ENCODE results near the gene FOLR1.
A peak's percentile ranks its signal among the peaks of the same experiment; 100 is the strongest.

Gene FOLR1

GRCh38 chr11:72239849-72240460 lies 48.0 kb downstream of the FOLR1 start:
- Mint-ChIP-seq H3K4me1 (peaks cover 23 to 40% of the 10 kb centered on the region in 2 donors), H3K27me3 (peaks cover 45 to 48% of the 10 kb centered on the region in 2 donors), H3K4me3 (peak overlapping the region; percentile 83 to 86), H3K27ac (peak overlapping the region; percentile 92), H3K36me3 (peaks cover 21% of the 10 kb centered on the region in 2 donors), H3K9me3 (no peaks in the 10 kb centered on the region)
- peak; percentile 23 to 35 for ATAC-seq (replicated peaks)
- DNase-seq: no peak

- Mint-ChIP-seq H3K9me3 (no peaks in the 10 kb centered on the region), H3K4me3 (peak overlapping the region; percentile 80 to 86), H3K27ac (peak overlapping the region; percentile 92), H3K4me1 (peaks cover 22 to 34% of the 10 kb centered on the region in 2 donors), H3K36me3 (peaks cover 17 to 21% of the 10 kb centered on the region in 2 donors), H3K27me3 (peaks cover 45 to 48% of the 10 kb centered on the region in 2 donors)
- no peak for DNase-seq
- peak; percentile 44 to 47 for ATAC-seq (replicated peaks)
These were observed 48.7 kb downstream of the FOLR1 start for GRCh38 chr11:72240461-72241290.

- Mint-ChIP-seq H3K4me1 (peaks cover 22 to 34% of the 10 kb centered on the region in 2 donors), H3K36me3 (peaks cover 17% of the 10 kb centered on the region in 2 donors), H3K27ac (no peak overlapping the region), H3K9me3 (no peaks in the 10 kb centered on the region), H3K27me3 (peaks cover 45 to 48% of the 10 kb centered on the region in 2 donors), H3K4me3 (no peak overlapping the region)
- ATAC-seq (replicated peaks) (no peak), DNase-seq (no peak)
These were observed 49.4 kb downstream of the FOLR1 start for GRCh38 chr11:72241291-72241781.

GRCh38 chr11:72242141-72242540 lies 50.2 kb downstream of the FOLR1 start:
- Mint-ChIP-seq H3K27ac (no peak overlapping the region), H3K27me3 (peaks cover 45 to 48% of the 10 kb centered on the region in 2 donors), H3K4me3 (no peak overlapping the region), H3K4me1 (peaks cover 21 to 34% of the 10 kb centered on the region in 2 donors), H3K36me3 (peaks cover 13 to 14% of the 10 kb centered on the region in 2 donors), H3K9me3 (no peaks in the 10 kb centered on the region)
- ATAC-seq (replicated peaks) (no peak), DNase-seq (no peak)

- no peaks in the 10 kb centered on the region for H3K9me3 Mint-ChIP-seq
- peaks cover 4 to 8% of the 10 kb centered on the region in 2 donors for H3K36me3 Mint-ChIP-seq
- DNase-seq (no peak), ATAC-seq (replicated peaks) (no peak)
- no peak overlapping the region for H3K27ac Mint-ChIP-seq
- H3K27me3 Mint-ChIP-seq: peaks cover 45 to 48% of the 10 kb centered on the region in 2 donors
- H3K4me3 Mint-ChIP-seq: peak overlapping the region; percentile 52 to 57
- peaks cover 21 to 34% of the 10 kb centered on the region in 2 donors for H3K4me1 Mint-ChIP-seq
These were observed 51.5 kb downstream of the FOLR1 start for GRCh38 chr11:72243173-72244059.

- peaks cover 20 to 31% of the 10 kb centered on the region in 2 donors for H3K4me1 Mint-ChIP-seq
- peak within 1 kb of the TSS; percentile 52 to 57 for H3K4me3 Mint-ChIP-seq
- H3K27me3 Mint-ChIP-seq: peaks cover 42 to 46% of the 10 kb centered on the region in 2 donors
- DNase-seq (no peak), ATAC-seq (replicated peaks) (no peak)
- H3K36me3 Mint-ChIP-seq: peaks cover 0 to 8% of the 10 kb centered on the region in 2 donors
- no peaks in the 10 kb centered on the region for H3K9me3 Mint-ChIP-seq
- H3K27ac Mint-ChIP-seq: no peak within 1 kb of the TSS
These were observed 52.1 kb downstream of the FOLR1 start, which contains the start of gene PHOX2A for GRCh38 chr11:72244060-72244360. Gene PHOX2A, minus strand, starts transcription at chr11:72244176. Its CDS starts 172 bp downstream, at chr11:72244004.

- Mint-ChIP-seq H3K27ac (no peak overlapping the region), H3K9me3 (no peaks in the 10 kb centered on the region), H3K4me1 (peaks cover 17 to 25% of the 10 kb centered on the region in 2 donors), H3K36me3 (peaks cover 0 to 8% of the 10 kb centered on the region in 2 donors), H3K4me3 (peak overlapping the region; percentile 7 to 9), H3K27me3 (peaks cover 39 to 40% of the 10 kb centered on the region in 2 donors)
- no peak for DNase-seq
- no peak for ATAC-seq (replicated peaks)
These were observed 52.7 kb downstream of the FOLR1 start for GRCh38 chr11:72244361-72245262.

GRCh38 chr11:72245263-72245816 lies 53.4 kb downstream of the FOLR1 start:
- DNase-seq (no peak), ATAC-seq (replicated peaks) (no peak)
- peaks cover 38 to 40% of the 10 kb centered on the region in 2 donors for H3K27me3 Mint-ChIP-seq

More at GRCh38 chr11:72245263-72245816, 53.4 kb downstream of the FOLR1 start:
- Mint-ChIP-seq H3K36me3 (peaks cover 0 to 6% of the 10 kb centered on the region in 2 donors), H3K4me1 (peaks cover 15 to 22% of the 10 kb centered on the region in 2 donors), H3K4me3 (no peak overlapping the region), H3K27ac (no peak overlapping the region), H3K9me3 (no peaks in the 10 kb centered on the region)
